ENCODE data around the gene TPSG1. TPM values are rescaled to one million over a fixed set of nuclear protein-coding genes. Genes with fewer than 3 reads are reported as not detected.

The TPSG1 gene
- total RNA-seq, 1 donor from 2014 or later, result not detected

DNA sequence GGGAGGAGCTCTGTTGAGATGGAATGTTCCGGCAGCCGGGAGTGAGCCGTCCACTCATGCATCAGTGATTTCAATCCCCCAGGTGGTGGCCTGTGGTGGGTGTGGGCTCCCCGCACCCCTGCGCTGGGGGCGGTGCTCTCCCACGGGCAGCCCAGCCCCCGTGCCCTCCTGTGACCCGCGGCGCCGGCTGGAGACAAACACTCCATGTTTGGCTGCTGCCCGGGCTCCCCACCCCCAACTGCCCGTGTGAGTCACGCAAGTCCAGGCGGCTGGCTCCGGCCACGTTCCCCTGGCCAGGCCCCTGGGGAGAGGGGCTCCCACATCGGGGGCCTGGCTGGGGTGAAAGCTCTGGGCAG, 42.8 kb downstream of the TPSG1 start:
- H3K27me3 Mint-ChIP-seq (ENCODE audit: unreplicated experiment), result peaks cover 5% of the 10 kb centered on the region
- no peaks in the 10 kb centered on the region for H3K36me3 Mint-ChIP-seq (ENCODE audit: unreplicated experiment)
- TF ChIP-seq, protein P1, sequence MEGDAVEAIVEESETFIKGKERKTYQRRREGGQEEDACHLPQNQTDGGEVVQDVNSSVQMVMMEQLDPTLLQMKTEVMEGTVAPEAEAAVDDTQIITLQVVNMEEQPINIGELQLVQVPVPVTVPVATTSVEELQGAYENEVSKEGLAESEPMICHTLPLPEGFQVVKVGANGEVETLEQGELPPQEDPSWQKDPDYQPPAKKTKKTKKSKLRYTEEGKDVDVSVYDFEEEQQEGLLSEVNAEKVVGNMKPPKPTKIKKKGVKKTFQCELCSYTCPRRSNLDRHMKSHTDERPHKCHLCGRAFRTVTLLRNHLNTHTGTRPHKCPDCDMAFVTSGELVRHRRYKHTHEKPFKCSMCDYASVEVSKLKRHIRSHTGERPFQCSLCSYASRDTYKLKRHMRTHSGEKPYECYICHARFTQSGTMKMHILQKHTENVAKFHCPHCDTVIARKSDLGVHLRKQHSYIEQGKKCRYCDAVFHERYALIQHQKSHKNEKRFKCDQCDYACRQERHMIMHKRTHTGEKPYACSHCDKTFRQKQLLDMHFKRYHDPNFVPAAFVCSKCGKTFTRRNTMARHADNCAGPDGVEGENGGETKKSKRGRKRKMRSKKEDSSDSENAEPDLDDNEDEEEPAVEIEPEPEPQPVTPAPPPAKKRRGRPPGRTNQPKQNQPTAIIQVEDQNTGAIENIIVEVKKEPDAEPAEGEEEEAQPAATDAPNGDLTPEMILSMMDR (IDR thresholded peaks at IDR 0.05; ENCODE audit: partially characterized antibody, unreplicated experiment), result no peak
- H3K4me1 Mint-ChIP-seq (ENCODE audit: low read depth, unreplicated experiment), result peaks cover 8% of the 10 kb centered on the region
- no peak overlapping the region for H3K27ac Mint-ChIP-seq (ENCODE audit: unreplicated experiment)
- H3K4me3 Mint-ChIP-seq (ENCODE audit: unreplicated experiment), result no peak overlapping the region
- no peak for DNase-seq
- H3K9me3 Mint-ChIP-seq (ENCODE audit: unreplicated experiment), result peaks cover 13% of the 10 kb centered on the region

DNA sequence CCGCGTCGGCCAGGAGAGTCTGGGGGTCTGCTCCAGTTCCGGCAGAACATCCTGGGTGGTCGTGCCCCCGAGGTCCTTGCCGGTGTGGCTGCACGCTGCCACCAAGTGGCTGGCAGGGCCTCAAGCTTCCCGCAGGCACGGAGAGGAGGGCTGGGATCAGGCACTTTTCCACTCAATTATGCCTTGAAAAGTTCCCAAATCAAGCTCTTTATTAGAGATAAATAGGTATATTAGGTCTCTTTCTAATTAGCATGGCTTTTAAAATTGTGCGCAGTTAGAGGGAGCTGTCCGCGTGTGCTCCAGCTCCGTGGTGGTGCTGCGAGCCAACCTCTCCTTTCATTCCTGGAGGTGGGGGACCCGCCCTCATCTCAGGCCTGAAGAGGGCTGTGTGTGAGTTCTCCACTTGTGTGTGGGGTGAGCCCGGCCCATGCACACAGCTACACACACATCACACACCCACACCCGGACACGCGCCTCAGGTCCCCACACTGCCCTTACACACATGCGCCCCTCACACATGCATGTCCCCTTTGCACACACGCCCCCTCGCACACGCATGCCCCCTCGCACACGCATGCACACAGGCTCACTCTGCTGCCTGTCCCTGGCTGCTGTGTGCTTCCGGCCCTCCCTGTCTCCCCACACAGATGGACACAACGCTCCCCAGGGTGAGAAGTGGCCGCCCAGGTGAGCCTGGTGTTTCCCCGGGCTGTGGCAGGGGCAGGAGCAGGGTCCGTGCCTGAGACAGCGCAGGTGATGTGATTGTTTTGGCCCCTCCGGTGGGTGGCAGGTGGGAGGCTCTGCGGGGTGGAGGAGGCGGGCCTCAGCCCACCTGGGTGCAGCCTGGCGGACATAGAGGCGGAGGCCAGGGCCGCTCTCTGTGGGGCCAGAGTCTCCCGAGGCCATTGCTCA, 43.4 kb downstream of the TPSG1 start:
- Mint-ChIP-seq H3K4me1 (ENCODE audit: low read depth, unreplicated experiment) (peaks cover 8% of the 10 kb centered on the region), H3K36me3 (ENCODE audit: unreplicated experiment) (no peaks in the 10 kb centered on the region), H3K4me3 (ENCODE audit: unreplicated experiment) (no peak overlapping the region), H3K27ac (ENCODE audit: unreplicated experiment) (no peak overlapping the region), H3K27me3 (ENCODE audit: unreplicated experiment) (peaks cover 5% of the 10 kb centered on the region), H3K9me3 (ENCODE audit: unreplicated experiment) (peaks cover 12% of the 10 kb centered on the region)
- TF ChIP-seq, protein P1 (IDR thresholded peaks at IDR 0.05; ENCODE audit: partially characterized antibody, unreplicated experiment), result no peak
- peak; percentile 59 for DNase-seq

DNA sequence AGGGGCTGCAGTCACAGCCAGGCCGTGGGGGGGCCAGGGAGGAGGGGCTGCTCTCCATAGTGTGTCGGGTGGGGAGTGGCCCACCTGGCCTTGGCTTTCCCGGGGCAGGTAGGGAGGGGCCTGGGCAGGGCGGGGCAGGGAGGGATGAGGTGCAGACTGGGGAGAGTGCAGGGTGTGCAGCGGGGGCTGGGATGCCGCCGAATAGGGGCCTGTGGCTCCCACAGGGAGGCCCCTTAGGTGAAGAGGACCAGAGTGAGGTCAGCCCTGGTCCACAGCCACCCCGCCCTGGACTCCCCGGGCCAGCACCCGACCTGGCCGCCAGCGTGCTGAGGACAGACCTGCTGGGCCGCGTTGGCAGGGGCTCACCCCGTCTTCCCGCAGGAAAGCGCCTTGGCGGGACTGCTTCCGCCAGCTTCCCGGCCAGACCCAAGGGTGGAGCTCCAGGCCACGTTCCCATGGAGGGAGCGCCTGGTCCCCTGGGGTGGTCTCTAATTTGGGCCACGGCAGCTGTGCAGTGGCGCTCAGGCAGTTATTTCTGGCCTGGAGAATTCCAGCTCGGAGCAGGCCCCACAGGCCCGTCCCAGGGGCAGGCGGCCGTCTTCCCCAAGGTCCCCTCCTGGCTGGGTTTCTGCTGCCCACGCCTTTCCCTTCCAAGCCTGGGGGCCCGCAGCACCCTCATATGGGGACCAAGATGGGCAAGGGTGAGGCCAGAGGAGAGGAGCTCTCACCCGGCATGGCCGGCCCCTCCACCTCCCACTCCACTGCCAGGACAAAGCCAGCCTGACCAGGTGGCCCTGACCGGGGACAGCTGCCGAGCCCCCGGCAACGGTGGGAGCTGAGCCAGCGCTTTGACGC, 44.3 kb downstream of the TPSG1 start:
- Mint-ChIP-seq H3K4me1 (ENCODE audit: low read depth, unreplicated experiment) (peaks cover 8% of the 10 kb centered on the region), H3K9me3 (ENCODE audit: unreplicated experiment) (peaks cover 8% of the 10 kb centered on the region), H3K27me3 (ENCODE audit: unreplicated experiment) (peaks cover 5% of the 10 kb centered on the region), H3K4me3 (ENCODE audit: unreplicated experiment) (no peak overlapping the region), H3K27ac (ENCODE audit: unreplicated experiment) (no peak overlapping the region), H3K36me3 (ENCODE audit: unreplicated experiment) (no peaks in the 10 kb centered on the region)
- DNase-seq, result no peak
- TF ChIP-seq, protein P1 (IDR thresholded peaks at IDR 0.05; ENCODE audit: partially characterized antibody, unreplicated experiment), result no peak

DNA sequence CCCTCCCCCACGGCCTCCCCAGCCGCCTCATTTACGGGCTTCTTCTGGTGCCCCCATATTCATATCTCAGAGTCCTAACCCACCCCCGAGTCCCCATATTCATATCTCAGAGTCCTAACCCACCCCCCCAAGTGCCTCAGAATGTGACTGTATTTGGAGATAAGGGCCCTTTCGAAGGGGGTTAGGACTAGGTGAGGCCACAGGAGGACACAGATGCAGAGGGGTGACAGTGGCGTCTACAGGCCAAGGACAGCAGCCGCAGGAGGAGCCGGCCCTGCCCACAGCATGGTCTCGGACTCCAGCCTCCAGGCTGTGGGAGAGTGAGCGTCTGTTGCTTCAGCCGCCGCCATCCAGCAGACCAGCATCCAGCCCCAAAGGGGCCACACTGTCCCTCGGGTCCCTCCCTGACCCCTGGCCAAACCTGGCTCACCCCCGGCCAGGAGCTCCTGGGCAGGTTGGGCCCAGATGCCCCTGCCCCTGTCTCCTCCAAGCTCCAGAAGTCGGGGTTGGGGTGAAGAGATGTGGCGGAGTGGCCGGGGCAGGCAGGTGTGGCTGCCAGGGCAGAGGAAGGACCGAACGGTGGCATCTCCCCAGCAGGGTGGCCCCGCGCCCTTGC, 46.7 kb downstream of the TPSG1 start:
- Mint-ChIP-seq H3K27ac (ENCODE audit: unreplicated experiment) (no peak overlapping the region), H3K9me3 (ENCODE audit: unreplicated experiment) (peaks cover 6% of the 10 kb centered on the region), H3K27me3 (ENCODE audit: unreplicated experiment) (no peaks in the 10 kb centered on the region), H3K4me3 (ENCODE audit: unreplicated experiment) (no peak overlapping the region), H3K4me1 (ENCODE audit: low read depth, unreplicated experiment) (peaks cover 4% of the 10 kb centered on the region), H3K36me3 (ENCODE audit: unreplicated experiment) (no peaks in the 10 kb centered on the region)
- DNase-seq, result no peak
- TF ChIP-seq, protein P1 (IDR thresholded peaks at IDR 0.05; ENCODE audit: partially characterized antibody, unreplicated experiment), result no peak
